Stimulated activated CD8-positive, alpha-beta memory T cell treated with anti-CD3 and anti-CD28 coated beads, Interleukin-15, amount 100 ng/mL, for 48 hours (primary cell): ENCODE results near the gene ALDH2.
"Not testable (repeated sequence)": the region's sequence is repeated elsewhere in the genome, so short reads cannot be mapped to it uniquely, and the experiment has no call there.

Experiments
- DNase-seq, 2 donors: peaks; one replicate each; pipeline ENCODE4 v3.0.0-alpha.2; 2020; ENCODE audit warnings: low read depth in 2 of 2

ALDH2 gene

DNA sequence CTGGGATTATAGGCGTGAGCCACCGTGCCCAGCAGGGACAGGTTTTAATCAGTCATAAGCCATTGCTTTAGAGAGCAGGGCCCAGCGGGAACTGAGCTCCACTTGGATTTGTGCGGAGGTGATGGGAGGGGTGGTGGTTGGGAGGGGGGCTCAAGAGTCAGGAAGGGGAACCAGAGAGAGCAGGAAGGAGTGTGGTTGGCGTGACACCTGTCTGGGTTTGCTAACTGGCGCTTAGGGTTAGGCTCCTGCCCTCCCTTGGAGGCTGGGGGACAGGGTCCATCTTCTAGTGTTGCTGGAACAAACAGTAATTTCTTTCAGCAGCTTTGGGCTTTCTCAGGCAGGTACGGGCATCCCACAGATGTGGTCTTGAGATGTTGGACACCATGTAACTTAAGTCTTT, 7.5 kb upstream of the ALDH2 start:
- DNase-seq = no peak

DNA sequence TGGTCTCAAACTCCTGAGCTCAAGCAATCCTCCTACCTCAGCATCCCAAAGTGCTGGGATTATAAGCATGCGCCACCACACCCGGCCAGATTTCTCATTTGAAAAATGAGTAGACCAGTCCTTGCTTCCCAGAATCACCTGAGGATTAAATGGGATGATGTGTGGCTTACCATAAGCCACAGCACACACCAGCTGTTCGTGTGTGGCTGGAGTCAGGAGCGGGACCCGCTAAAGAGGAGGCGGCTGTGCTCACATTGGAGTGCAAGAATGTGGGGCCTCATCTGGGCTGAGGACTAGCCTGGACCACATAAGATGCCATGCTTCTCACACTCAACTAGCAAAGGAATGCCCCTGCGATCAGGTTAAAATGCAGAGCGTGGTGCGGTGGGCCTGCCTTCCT, 6.7 kb upstream of the ALDH2 start:
- no peak for DNase-seq

DNA sequence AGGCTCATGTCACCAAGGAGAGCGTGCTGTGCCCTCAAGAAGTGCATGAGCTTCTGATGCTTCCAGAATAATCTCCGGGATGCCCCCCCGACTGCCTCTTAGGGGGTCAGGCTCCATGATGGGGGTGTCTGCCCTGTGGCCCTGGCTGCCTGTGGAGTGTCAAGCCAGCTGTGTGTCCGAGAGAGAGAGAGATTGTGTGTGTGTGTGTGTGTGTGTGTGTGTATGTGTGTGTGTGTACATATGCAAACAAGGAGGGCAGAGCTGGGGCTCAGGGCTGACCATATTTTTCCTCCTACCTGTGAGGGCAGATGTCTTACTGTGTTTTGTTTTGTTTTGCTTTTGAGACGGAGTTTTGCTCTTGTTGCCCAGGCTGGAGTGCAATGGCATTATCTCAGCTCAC, 5.6 kb upstream of the ALDH2 start:
- no peak for DNase-seq

DNA sequence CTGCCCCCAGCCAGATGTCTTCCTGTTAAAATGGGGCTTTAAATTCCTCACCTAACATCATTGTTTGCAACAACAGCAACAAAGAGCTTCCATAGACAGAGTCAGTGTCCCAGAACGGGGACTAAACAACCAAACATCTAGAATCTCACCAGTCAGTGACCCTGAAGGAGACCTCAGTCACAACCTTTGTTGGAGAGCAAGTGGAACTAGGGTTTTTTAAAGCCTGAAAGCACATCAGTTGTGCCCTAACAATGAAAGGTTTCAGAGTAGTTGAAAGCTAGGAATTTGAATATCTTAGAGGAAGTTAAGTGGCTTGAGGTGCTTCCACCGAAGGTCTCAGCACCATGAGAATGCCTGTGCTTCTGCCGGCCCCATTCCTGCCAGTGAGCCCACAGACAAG, 5.0 kb upstream of the ALDH2 start:
- DNase-seq = no peak

DNA sequence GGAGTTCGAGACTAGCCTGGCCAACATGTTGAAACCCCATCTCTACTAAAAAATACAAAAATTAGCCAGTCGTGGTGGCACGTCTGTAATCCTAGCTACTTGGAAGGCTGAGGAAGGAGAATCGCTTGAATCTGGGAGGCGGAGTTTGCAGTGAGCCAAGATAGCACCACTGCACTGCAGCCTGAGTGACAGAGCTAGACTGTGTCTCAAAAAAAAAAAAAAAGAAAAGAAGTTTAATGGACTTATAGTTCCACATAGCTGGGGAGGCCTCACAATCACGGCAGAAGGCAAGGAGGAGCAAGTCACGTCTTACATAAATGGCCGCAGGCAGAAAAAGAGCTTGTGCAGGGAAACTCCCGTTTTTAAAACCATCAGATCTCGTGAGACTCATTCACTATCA, 3.2 kb upstream of the ALDH2 start:
- not testable (repeated sequence) for DNase-seq

DNA sequence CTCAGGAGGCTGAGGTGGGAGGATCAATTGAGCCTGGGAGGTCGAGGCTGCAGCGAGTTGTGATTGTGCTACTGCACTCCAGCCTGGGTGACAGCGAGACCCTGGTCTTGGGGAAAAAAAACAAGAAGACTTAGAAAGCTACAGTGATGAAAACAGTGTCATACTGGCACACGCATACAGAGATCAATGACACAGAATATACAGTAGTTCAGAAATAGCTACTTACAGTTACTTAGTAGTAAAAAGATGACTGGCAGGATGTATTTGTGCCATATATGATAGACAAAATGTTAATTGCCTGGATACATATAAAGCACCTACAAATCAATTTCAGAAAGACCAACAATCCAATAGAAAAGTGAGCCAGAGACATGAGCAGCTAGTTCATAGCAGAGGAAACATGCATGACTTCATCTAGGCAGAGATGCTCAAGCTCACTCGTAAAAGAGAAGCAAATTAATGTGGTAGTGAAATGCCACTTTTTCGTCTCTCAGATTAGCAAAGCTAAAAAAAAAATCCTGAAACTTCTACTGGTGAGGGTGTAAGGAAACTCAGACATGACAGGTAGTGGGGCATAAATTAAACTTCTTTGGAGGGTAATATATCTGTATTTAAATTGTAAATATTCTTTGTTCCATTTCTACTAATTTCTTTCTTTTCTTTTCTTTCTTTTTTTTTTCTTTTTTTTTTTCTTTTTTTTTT, 2.5 kb upstream of the ALDH2 start:
- DNase-seq = no peak

DNA sequence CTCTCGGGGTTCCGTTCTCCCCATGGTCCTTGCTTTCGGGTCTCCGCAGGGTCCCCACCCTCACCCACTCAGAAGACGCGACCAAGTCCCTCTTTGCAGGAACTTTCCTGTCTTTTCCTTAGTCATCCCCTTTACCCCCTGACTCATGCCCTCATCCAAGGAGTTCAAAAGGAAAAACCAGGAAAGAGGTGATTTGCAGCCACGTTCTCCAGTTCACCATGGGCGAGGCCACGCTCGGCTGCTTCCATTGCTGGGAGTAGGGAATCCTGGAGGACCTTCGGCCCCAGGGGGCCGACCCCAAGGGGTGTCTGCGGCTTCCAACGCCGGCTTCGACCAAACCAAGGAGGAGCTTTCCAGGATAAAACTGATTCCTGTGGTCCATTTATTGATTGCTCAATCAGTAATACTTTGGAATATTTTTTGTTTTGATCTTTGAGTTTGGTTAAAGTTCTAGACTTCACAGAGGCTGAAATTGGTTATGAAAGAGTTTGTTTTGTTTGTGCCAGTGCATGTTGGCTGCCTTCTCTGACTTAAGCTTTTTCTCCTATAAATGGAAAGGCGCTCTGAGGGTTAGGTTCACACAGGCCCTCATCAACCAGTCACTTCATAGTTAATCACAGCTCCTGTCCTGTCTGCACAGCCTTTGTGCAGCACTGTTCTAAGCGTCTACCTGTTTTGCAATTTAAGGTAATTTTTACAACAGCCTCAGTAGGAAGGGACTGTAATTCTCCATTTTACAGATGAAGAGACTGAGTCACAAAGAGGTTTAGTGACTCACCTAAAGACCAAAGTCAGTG, 827 bp downstream of the ALDH2 start:
- DNase-seq = no peak

DNA sequence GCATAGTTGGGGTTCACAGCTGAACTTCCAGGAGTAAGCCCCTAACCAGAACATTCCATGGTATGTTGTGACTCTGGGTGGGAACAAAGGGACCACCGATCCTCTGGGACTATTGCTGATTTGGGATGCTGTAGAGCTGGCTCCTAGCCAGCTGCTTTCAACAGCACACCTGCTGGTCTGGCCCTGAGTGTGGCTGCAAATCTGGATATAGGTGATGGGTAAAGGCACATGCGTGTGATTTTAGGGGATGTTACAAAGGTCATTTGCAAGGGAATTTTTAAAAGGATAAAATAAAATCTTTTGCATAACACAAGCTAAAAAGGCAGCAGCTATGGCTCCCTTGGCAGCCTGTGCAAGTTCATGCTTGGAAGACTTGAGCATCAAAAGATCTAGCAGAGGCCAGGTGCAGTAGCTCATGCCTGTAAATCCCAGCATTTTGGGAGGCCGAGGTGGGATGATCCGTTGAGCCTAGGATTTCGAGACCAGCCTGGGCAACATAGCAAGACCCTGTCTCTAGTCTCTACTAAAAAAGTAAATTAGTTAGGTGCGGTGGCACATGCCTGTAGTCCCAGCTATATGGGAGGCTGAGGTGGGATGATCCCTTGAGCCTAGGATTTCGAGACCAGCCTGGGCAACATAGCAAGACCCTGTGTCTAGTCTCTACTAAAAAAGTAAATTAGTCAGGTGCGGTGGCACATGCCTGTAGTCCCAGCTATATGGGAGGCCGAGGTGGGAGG, 1.6 kb downstream of the ALDH2 start:
- DNase-seq = no peak

DNA sequence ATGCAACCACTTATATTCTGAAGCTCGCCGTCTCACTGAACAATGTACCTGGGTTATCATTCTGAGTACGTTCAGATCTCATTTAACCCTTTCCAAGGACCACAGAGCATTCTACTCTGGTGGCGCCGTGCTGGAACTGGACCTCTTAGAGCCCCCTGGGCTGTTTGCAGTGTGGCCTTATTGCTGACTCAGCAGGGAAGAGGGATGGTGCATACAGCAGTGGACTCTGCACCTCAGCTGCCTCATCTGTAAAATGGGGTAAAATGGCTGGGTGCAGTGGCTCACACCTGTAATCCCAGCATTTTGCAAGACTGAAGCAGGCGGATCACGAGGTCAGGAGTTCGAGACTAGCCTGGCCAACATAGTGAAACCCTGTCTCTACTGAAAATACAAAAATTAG, 2.9 kb downstream of the ALDH2 start:
- no peak for DNase-seq

DNA sequence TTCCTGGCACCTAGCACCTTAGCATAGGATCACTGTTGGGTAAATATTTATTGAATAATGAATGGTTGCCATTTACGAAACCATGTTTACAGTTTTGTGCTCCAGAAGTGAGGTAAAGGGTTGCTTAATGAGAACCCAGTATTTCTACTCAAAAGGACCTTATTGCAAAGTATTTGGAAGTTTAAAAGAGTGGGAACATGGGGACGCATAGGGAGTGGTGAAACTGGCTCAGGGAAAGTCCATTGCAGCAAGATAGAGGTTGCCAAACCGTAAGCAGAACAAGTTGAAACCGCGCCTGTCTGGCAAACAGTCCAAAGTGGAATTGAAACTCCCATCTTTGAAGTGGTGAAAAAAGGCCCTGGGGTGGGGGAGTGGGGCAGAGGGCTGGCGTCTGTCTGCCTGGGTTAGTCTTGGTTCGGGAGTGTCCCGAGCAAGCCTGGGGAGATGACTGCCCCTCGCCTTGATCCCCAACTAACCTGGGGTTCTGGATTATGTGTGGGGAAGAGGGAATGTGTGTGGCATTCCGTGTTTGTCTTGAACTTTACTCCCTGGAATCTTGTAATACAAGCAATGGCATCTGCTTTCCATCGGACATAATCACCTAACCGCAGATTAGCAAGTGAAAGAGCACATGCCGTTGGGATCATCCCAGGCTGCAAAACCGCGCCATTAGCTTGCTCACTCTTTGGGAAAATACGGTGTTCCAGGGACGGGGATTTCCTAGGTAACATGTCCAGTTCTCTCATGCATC, 7.2 kb downstream of the ALDH2 start:
- no peak for DNase-seq

DNA sequence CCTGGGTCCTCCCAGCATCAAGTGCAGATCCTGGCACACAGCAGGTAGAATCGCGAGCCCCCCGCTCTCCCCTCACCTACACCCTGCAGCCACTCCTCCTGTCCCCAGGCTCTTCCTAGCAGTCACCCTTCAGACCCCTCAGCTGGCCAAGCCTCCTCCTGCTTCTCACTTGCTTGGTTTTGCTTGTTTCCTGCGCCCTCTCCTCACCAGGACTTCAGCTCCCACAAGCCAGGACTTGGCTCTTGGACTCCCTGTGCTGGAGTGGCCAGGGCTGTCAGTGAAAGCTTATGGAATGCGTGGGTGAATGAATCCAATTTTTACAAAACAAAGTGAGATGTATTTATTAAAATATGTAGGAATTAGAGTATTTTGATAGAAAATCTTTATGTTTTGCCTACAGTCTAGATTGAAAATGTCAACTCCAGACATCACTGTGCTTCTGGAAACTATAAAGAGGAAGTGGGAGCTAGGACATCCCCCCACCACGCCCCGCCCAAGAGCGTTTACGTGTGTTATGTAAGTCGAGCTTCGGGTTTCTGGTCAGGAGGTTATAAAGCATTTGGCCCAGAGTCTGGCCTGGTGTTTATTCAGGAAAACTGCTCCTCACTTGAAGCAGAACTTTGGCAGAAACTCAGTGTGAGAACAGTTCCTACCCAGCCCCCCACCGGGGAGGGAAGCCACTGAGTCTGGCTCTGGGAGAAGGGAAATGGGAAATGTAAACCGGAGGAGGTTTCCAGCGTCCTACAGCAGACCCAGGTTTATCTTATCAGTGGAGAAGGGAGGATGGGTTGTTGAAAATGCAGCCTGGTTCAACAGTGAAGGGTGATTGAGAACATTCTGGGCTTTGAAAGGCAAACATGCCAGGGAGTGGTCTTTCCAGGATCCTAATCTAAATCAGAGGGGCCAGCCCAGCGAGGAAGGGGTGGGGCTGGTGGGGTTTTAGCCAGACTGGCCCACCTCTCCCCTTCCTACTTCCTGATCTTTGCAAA, 8.8 kb downstream of the ALDH2 start:
- no peak for DNase-seq

DNA sequence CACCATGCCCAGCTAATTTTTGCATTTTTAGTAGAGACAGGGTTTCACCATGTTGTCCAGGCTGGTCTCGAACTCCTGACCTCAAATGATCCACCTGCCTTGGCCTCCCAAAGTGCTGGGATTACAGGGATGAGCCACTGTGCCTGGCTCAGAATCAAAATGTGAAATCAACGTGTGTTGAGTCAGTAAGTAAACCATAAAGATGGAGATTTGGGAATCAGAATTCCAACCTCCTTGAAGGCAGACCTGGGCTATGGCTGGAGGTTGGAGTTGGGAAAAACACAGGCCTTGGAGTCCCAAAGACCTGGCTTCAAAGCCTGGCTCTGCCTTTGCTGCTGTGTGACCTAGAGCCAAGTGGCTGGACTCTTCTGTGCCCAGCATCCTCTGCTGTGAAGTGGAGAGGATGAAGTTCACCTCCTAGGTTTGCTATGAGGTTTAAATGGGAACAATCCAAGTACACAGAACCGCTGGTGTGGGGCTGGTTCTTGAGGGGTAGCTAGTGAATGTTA, 10.2 kb downstream of the ALDH2 start:
- DNase-seq = no peak

DNA sequence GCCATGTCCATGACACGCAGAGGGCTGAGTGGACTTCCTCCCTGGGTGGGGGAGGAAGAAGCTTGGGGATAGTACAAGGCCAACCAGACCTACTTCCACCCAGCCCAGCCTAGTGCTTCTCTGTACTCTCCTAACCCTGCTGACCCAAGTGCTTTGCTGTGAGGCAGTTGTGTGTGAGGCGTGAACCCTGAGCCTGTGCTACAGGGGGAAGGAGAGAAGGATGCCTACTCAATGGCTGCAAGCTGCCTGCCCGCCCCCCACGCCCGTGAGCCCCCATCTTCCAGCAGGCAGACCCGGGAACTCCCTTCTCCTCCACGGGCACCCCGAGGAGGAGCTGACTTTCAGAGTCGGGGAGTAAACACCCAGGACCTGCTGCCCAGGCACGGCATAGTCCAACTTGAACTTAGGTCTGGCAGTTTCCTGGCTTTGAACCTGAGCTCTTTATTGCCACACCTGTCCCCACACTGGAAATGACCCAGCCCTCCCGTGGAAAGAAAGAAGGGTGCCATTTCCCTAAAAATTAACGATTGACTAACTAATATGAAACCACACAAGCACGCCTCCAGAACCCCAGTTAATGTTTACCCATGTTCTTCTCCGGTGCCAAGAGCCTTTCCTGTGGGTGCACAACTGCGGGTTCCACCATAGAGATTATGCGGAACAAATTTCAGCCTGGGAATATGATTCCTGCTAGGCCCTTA, 10.8 kb downstream of the ALDH2 start:
- DNase-seq = no peak

DNA sequence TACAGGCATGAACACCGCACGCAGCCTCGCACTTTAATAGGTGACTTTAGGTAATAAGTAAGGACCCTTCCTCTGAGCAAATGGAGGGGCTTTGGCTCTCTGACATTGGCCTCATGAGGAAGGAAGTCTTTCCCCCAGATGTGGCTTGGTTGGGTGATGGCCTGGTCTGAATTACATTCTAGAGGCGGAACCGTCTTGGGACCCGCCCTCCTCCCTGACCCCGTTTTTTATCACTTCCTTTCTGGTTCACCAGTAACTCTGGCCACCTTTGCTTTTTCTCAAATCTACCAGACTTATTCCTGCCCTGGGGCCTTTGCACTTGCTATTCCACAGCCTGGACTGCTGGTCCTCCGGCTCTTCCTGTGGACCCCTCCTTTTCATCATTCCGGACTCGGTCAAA, 13.4 kb downstream of the ALDH2 start:
- no peak for DNase-seq

DNA sequence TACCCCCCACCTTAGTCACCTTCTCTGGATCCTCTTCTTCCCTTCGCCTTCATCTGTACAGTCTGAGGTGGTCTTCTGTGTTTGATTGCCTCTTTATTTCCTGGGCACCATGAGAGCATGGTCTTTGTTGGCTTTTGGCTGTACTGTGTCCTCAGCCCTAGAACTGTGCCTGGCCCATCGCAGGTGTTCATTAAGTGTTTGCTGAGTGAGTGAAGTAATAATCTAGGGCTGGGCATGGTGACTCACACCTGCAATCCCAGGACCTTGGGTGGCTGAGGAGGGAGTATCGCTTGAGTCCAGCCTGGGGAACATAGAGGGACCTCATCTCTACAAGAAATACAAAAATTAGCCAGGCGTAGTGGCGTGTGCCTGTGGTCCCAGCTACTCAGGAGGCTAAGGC, 13.9 kb downstream of the ALDH2 start:
- DNase-seq = no peak

DNA sequence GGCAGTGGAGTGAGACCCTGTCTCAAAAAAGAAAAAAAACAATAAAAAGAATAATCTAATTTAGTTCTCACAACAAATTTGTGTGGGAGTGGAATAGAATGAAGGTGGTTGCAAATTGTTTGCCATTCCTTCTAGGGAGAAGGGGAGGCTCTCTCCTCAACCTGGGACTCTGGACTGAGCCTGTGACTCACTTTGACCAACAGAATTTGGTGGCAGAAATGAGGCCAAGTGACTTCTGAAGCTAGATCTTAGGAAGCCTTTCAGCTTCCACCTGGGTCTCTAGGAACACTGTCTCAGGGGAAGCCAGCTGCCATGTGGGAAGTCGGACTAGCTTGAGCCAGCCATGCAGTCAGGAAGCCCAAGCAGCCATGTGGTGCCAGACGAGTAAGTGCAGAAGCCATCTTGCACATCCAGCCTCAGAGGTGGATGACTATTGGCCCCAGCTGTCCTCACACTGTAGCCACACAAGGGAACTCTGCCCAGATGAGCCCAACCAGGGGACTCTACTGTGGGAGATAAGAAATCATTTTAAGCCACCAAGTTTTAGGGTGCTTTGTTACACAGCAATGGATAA, 14.4 kb downstream of the ALDH2 start:
- no peak for DNase-seq

DNA sequence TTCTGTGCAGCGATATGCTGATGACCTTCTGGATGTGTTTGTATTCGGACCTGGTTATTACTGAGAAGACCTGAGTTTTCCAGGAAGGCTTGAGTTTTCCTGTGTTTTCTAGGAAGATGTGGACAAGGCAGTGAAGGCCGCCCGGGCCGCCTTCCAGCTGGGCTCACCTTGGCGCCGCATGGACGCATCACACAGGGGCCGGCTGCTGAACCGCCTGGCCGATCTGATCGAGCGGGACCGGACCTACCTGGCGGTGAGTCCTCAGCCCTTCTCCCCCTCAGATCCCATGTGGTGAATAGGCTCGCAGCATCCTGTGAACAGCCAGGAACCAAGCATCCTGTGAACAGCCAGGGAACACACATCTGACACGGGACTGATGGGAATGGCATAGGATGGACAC, 16.3 kb downstream of the ALDH2 start:
- no peak for DNase-seq

DNA sequence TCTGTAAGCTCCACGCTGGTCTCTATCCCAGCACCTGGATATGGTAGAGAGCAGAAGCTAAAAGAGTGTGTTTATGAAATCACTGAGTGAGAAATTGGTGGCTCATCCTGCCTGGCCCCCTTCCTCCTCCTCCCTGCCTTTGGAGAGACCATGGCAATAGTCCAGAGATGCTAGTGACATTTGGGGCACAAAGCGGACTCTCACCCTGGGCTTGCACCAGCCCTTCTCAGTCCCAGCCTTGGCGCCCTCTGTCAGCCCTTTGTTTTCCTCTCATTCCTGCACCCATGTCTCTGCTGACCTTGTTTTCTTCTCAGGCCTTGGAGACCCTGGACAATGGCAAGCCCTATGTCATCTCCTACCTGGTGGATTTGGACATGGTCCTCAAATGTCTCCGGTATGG, 18.2 kb downstream of the ALDH2 start:
- no peak for DNase-seq

DNA sequence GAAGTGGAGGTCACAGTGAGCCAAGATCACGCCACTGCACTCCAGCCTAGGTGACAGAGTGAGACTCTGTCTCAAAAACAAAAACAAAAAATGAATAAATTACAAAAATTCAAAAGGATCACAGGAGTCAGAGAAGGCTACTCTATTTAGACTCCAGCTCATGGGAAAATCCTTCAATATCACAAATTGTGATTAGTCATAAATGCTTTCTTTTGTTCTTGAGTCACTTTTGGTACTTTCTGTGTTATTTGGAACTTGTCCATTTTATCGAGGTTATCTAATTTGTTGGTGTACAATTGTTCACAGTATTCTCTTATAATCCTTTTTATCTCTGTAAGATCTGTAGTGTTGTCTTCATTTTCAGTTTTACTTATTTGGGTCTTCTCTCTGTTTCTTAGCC, 18.9 kb downstream of the ALDH2 start:
- no peak for DNase-seq

DNA sequence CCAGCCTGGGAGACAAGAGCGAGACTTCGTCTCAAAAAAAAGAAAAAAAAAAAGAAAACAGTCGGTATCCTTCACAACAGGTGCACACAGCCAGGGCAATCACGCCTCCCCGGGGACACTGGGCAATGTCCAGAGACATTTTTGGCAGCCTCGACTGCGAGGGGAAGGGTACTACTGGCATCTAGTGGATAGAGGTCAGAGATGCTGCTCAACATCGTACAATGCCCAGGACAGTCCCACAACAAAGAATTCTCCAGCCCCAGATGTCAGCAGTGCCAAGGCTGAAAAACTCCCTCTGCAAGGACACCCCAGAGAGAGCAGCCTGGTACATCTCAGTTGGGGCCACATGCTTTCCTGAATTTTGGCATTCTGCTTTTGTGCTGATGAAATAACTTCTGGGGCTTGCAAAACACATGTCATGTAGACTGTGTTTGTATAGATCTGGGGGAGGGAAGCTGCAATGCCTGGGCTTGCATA, 21.5 kb downstream of the ALDH2 start:
- DNase-seq = no peak
